Right kidney (tissue), 1 donor: ENCODE data around the gene PTPRG.

Source experiments
- DNase-seq: peaks from one replicate; pipeline ENCODE4 v3.0.0-alpha.2; 2016

PTPRG gene

GRCh38 chr3:61583890-61584875 is 22.8 kb downstream of the PTPRG start:
- no peak for DNase-seq

GRCh38 chr3:61589856-61590255 is 28.5 kb downstream of the PTPRG start:
- DNase-seq: no peak

DNA sequence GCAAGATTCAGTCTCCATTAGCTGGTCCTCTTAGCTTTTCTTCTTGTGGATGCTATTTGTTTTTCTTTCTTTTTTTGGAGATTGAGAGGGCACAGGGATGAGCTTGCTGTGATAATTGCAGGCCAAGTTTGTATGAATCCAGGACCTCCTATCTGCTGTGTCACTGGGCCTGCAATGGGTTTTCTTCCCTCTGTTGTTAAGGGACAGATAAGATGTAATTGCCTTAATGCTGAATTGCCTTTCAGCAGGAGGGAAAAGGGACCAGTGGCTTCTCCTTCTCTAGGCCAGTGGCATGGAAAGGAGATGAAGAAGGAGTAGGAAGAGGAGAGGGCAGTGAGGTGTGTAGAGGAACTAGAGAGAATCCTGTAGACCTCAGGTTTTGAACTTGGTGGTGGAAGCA is 29.9 kb downstream of the PTPRG start:
- no peak for DNase-seq

DNA sequence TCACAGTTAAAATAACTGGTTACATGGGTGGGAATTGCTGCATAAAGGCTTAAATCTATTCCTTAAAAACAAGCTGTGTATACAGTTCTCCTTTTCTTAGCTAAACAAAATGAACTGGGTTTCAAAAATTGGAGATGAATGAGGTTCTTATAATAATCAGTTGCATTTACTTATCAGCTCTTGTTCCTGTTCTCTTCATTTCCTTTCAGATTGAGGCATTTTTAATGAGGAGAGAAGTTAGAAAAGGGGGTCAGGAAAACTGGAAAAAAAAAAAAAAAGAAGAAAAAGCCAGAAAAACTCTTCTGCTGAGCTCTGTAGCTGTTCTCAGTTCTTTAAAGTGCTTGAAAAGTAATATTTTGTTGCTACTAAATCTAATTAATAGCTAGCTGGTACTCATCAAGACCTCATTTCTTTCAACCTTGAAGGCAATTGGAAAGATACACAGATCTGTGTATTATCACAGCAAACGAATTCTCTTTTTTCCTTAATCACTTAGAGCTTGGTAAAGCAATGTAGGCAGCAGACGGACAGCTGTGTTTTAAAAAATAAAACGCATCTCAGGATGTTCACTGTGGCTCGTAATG is 32.2 kb downstream of the PTPRG start:
- DNase-seq: no peak

GRCh38 chr3:61594144-61594963 is 33.0 kb downstream of the PTPRG start:
- DNase-seq: no peak

DNA sequence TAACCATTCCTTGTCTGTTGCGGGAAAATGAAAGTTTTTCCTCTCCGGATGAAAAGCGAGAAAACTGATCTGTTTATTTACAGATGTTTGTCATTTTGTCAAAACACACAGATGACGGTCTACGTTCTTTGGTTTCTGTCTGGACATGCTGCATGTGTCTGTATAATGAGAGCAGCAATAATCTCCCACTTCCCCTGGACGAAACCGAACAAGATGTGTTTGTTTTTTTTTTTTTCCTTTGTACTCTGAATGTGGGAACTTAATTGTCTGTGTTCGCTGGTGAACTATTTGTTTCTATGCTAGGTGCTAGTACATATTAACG is 33.6 kb downstream of the PTPRG start:
- no peak for DNase-seq

- DNase-seq: no peak
Observed at GRCh38 chr3:61595288-61595687, 33.9 kb downstream of the PTPRG start.

GRCh38 chr3:61595826-61596225 is 34.5 kb downstream of the PTPRG start:
- DNase-seq: no peak

- DNase-seq: no peak
Observed at GRCh38 chr3:61597906-61598305, 36.5 kb downstream of the PTPRG start.

DNA sequence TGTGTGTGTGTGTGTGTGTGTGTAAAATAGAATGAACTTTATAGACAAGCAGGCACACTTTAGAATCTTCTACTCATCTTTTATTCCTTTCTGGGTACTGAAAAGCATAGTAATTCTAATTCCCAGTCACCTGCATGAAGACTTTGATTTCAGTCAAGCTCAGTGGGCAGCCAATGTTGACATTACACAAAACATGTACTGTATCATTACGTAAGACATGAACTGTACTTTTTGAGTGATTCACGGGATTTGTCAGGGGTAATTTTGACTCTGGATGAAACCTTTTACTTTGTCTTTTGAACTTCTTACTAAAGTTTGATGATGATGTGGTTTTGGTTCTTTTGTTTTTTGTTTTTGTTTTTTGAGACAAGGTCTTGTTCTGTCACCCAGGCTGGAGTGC is 38.8 kb downstream of the PTPRG start:
- DNase-seq: no peak

DNA sequence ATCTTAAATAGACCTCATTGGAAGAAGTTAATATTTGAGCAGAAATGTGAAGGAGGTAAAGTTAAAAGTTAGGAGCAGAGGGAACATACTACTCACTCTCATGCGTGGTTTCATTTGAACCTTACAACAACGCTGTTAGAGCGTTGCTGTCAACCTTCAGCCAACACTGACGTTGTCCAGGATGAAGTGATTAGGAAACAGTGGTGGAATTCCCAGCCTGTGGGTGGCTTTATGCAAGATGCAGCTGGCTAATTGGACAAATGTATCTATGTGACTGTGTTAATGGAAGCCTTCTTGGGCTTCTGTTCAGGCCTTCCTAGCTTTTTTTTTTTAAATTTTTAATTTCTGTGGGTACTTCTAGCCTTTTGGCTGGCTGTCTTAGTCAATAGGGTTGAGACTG is 40.5 kb downstream of the PTPRG start:
- no peak for DNase-seq

GRCh38 chr3:61602466-61602865 is 41.1 kb downstream of the PTPRG start:
- no peak for DNase-seq

- DNase-seq: no peak
Observed at GRCh38 chr3:61605589-61606175, 44.3 kb downstream of the PTPRG start.

DNA sequence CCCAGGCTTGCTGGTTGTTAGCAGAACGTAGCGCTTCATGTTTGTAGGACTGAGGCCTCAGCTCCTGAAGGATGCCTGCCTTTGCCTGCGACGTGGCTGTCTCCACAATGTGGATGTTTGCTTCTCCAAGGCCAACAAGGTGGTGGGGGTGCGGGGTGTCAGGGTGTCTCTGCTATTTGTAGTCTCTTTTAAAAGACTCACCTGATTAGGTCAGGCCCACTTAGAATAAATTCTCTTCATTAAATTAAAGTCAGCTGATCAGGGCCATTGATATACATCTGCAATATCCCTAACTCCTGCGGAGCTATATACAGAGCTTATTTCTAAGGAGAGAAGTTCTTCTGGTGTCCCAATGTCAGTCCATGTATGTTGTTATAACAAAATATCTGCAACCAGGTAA is 44.8 kb downstream of the PTPRG start:
- DNase-seq: no peak

- DNase-seq: no peak
Observed at GRCh38 chr3:61608072-61608471, 46.7 kb downstream of the PTPRG start.

DNA sequence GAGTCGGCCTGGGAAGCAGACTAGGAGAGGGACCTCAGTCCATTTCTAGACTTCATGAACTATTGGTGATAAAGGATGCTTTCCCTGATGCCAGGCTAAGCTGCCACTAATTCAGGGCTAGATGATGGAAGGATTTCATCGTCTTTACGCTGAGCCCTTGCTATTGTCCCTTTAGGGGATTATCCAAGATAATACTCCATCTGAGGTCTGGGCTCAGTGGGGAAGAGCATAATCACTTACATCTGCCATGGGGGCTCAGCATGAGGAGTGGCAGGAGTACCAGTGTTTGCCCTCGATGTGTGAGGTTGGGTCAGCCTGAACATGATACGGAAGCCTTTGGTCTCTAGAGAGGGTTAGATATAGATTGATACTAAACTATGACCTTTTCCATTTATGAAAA is 47.3 kb downstream of the PTPRG start:
- no peak for DNase-seq

GRCh38 chr3:61610316-61610715 is 48.9 kb downstream of the PTPRG start:
- no peak for DNase-seq

GRCh38 chr3:61612211-61613194 is 51.1 kb downstream of the PTPRG start:
- DNase-seq: no peak

- DNase-seq: no peak
Observed at GRCh38 chr3:61613666-61614065, 52.3 kb downstream of the PTPRG start.

- DNase-seq: no peak
Observed at GRCh38 chr3:61615643-61616042, 54.3 kb downstream of the PTPRG start.

DNA sequence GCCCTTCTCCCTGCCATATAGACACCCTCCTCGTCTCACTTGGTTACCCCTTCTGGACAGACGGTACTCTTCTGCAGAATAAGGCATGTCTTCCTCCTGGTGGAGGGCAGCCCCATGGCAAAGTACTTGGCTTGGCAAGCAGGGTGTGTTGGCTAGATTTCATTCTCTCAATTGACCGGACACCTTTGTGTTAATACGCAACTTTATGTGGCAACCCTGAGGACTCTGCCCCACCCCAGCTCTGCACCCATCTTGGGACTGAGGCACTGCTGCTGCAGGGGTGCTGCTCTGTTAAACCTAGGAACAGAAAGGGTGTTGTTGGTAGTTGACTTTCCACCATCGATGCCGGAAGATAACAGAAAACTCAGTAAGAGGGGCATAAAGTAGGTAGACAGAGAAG is 55.2 kb downstream of the PTPRG start:
- no peak for DNase-seq

GRCh38 chr3:61617041-61617440 is 55.7 kb downstream of the PTPRG start:
- DNase-seq: peak; percentile 12
